Measurements from ENCODE around the gene CATSPER4. TPM values are rescaled to one million over a fixed set of nuclear protein-coding genes. Genes with fewer than 3 reads are reported as not detected.

Gene CATSPER4
- total RNA-seq, 4 donors from 2014 or later = not detected

GRCh38 chr1:26158908-26159742, 31.3 kb upstream of the CATSPER4 start, which contains the start of gene FAM110D:
Gene FAM110D, plus strand, starts transcription at chr1:26159079. Its CDS starts 2,213 bp downstream, at chr1:26161292.
- 31 to 35% methylated on average over 6 of the region's 6 CpGs for WGBS, 2 donors
- intact Hi-C loops (cut with DNase I; ENCODE audit: low total_unique reads) = no loop called here
- TF ChIP-seq CTCF (IDR thresholded peaks at IDR 0.05) = no peak
- no peak for TF ChIP-seq POLR2A (IDR thresholded peaks at IDR 0.05)
- no peak for DNase-seq (ENCODE audit: low spot score in 2 of 2)
- peak within 1 kb of the TSS; percentile 1 for H3K4me3 ChIP-seq (ENCODE audit: low read depth, poor library complexity, severe bottlenecking)

- no peak for TF ChIP-seq POLR2A (IDR thresholded peaks at IDR 0.05)
- no peak for TF ChIP-seq CTCF (IDR thresholded peaks at IDR 0.05)
- intact Hi-C loops (cut with DNase I; ENCODE audit: low total_unique reads) = no loop called here
- 58 to 61% methylated on average over 4 of the region's 4 CpGs for WGBS, 2 donors
- no peak overlapping the region for H3K4me3 ChIP-seq (ENCODE audit: low read depth, poor library complexity, severe bottlenecking)
- DNase-seq (ENCODE audit: low spot score in 2 of 2) = no peak
These were observed 30.7 kb upstream of the CATSPER4 start for GRCh38 chr1:26159743-26160039.

DNA sequence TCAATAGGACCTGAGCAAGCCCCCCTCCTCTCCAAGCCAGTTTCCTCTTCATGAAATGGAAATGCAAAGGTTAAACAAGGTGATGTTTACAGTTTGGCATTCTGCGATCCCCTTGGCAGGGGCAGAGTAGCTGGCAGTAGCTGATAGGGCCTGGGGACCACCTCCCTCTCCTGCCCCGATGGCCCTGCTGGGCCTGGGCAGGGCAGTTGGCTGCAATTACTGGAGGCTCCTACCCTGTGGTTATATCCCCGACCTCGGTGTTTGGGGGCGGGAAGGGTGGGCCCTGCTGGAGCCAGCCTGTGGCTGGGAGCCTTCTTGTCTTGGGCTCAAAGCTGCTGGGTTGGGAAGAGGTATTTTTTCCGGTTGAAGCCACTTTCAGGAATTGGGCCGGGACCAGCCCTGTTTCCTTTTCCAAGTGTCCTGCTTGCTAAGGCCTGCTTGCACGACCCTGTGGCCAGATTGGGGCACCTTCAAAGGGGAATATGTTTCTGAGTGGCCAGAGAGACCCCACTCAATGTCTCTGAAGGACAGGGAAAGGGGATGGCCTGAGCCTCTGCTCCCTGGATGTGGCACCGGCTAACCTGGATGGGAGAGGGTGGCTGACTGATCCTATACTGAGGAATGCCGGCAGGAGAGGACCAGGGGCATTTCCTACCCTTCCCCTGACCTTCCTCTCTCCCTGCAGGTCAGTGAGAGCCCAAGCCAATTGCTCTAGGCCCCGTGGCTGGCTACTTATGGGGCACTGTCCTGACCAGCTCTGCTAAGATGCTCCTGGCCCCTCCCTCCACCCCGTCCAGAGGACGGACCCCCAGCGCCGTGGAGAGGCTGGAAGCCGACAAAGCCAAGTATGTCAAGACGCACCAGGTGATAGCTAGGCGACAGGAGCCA, 29.6 kb upstream of the CATSPER4 start:
- intact Hi-C loops (cut with DNase I; ENCODE audit: low total_unique reads) = no loop called here
- H3K4me3 ChIP-seq (ENCODE audit: low read depth, poor library complexity, severe bottlenecking) = no peak overlapping the region
- DNase-seq (ENCODE audit: low spot score in 2 of 2) = no peak
- TF ChIP-seq CTCF (IDR thresholded peaks at IDR 0.05) (no peak), POLR2A (IDR thresholded peaks at IDR 0.05) (no peak)
- 57% methylated on average over 14 to 18 of the region's 18 CpGs for WGBS, 2 donors

GRCh38 chr1:26161415-26162219, 28.8 kb upstream of the CATSPER4 start:
- WGBS, 2 donors = 3 to 15% methylated on average over 12 to 69 of the region's 98 CpGs
- H3K4me3 ChIP-seq (ENCODE audit: low read depth, poor library complexity, severe bottlenecking) = peak overlapping the region; percentile 23
- no peak for DNase-seq (ENCODE audit: low spot score in 2 of 2)
- intact Hi-C loops (cut with DNase I; ENCODE audit: low total_unique reads) = no loop called here
- TF ChIP-seq CTCF (IDR thresholded peaks at IDR 0.05) = no peak
- no peak for TF ChIP-seq POLR2A (IDR thresholded peaks at IDR 0.05)

- DNase-seq (ENCODE audit: low spot score in 2 of 2) = no peak
- intact Hi-C loops (cut with DNase I; ENCODE audit: low total_unique reads) = no loop called here
- no peak for TF ChIP-seq POLR2A (IDR thresholded peaks at IDR 0.05)
- TF ChIP-seq CTCF (IDR thresholded peaks at IDR 0.05) = no peak
- H3K4me3 ChIP-seq (ENCODE audit: low read depth, poor library complexity, severe bottlenecking) = peak overlapping the region; percentile 23
- WGBS, 2 donors = 25 to 29% methylated on average over 21 of the region's 21 CpGs
These were observed 28.1 kb upstream of the CATSPER4 start for GRCh38 chr1:26162220-26162709.

All from lower leg skin (tissue), 4 donors.